ACC112 (cell line): Measurements from ENCODE around the gene PRAME.

Experiments
- H2AFZ ChIP-seq: fragments of 200-600 bp; sonication (generic); one replicate; pipeline ENCODE4 v1.6.0; 2017; ENCODE audit warnings: antibody characterized with exemption, low read length; ENCODE audit not compliant: unreplicated experiment
- H3K27ac ChIP-seq: fragments of 200-600 bp; sonication (generic); 2 replicates; pipeline ENCODE4 v1.5.1; 2014; ENCODE audit warnings: low read depth, mild to moderate bottlenecking, antibody characterized with exemption, low read length, moderate library complexity
- H3K27me3 ChIP-seq: fragments of 200-600 bp; sonication (generic); 2 replicates; pipeline ENCODE4 v1.6.1; 2014; ENCODE audit warnings: mild to moderate bottlenecking, antibody characterized with exemption, low read length, moderate library complexity, mixed read lengths; ENCODE audit not compliant: insufficient read depth
- H3K36me3 ChIP-seq: fragments of 200-600 bp; sonication (generic); 2 replicates; pipeline ENCODE4 v1.6.1; 2016; ENCODE audit warnings: mild to moderate bottlenecking, antibody characterized with exemption, low read length, moderate library complexity, mixed read lengths; ENCODE audit not compliant: insufficient read depth
- H3K4me1 ChIP-seq: fragments of 200-600 bp; sonication (generic); one replicate; pipeline ENCODE4 v1.6.1; 2016; ENCODE audit warnings: low read length, mixed read lengths; ENCODE audit not compliant: insufficient read depth, unreplicated experiment, control insufficient read depth
- H3K4me3 ChIP-seq: fragments of 200-600 bp; sonication (generic); 2 replicates; pipeline ENCODE4 v1.5.1; 2014; ENCODE audit warnings: mild to moderate bottlenecking, low read depth, low read length
- H3K79me2 ChIP-seq: fragments of 200-600 bp; sonication (generic); one replicate; pipeline ENCODE4 v1.6.0; 2016; ENCODE audit warnings: low read length; ENCODE audit not compliant: control insufficient read depth, unreplicated experiment, insufficient read depth

Gene PRAME

GRCh38 chr22:22578702-22579424 lies 19.8 kb upstream of the PRAME start:
- Histone ChIP-seq H2AFZ (no peak overlapping the region), H3K4me3 (peak overlapping the region; percentile 47; the same call in 1 of the 2 replicates), H3K79me2 (no peaks in the 10 kb centered on the region), H3K4me1 (peaks cover 11% of the 10 kb centered on the region), H3K27ac (no peak overlapping the region), H3K27me3 (peaks cover 9% of the 10 kb centered on the region; the same call in 1 of the 2 replicates), H3K36me3 (no peaks in the 10 kb centered on the region)

GRCh38 chr22:22576989-22577427 lies 17.9 kb upstream of the PRAME start:
- no peaks in the 10 kb centered on the region for H3K79me2 ChIP-seq
- H3K27me3 ChIP-seq, result peaks cover 20% of the 10 kb centered on the region
- no peaks in the 10 kb centered on the region for H3K36me3 ChIP-seq
- no peak overlapping the region for H3K27ac ChIP-seq
- no peak overlapping the region for H2AFZ ChIP-seq
- H3K4me1 ChIP-seq, result peaks cover 11% of the 10 kb centered on the region
- no peak overlapping the region for H3K4me3 ChIP-seq

GRCh38 chr22:22576244-22576988 lies 17.4 kb upstream of the PRAME start:
- H3K27me3 ChIP-seq, result peaks cover 20% of the 10 kb centered on the region
- H3K79me2 ChIP-seq, result no peaks in the 10 kb centered on the region
- peaks cover 11% of the 10 kb centered on the region for H3K4me1 ChIP-seq
- no peaks in the 10 kb centered on the region for H3K36me3 ChIP-seq
- H3K4me3 ChIP-seq, result no peak overlapping the region
- no peak overlapping the region for H3K27ac ChIP-seq
- no peak overlapping the region for H2AFZ ChIP-seq

- Histone ChIP-seq H2AFZ (no peak overlapping the region), H3K27me3 (peaks cover 26% of the 10 kb centered on the region), H3K4me1 (peaks cover 6% of the 10 kb centered on the region), H3K27ac (no peak overlapping the region), H3K79me2 (no peaks in the 10 kb centered on the region), H3K4me3 (no peak overlapping the region), H3K36me3 (no peaks in the 10 kb centered on the region)
Observed at GRCh38 chr22:22574361-22574760, 15.3 kb upstream of the PRAME start.

- H3K27ac ChIP-seq, result no peak overlapping the region
- H3K27me3 ChIP-seq, result peaks cover 28% of the 10 kb centered on the region
- no peaks in the 10 kb centered on the region for H3K4me1 ChIP-seq
- H3K79me2 ChIP-seq, result no peaks in the 10 kb centered on the region
- no peaks in the 10 kb centered on the region for H3K36me3 ChIP-seq
- no peak overlapping the region for H3K4me3 ChIP-seq
- no peak overlapping the region for H2AFZ ChIP-seq
Observed at GRCh38 chr22:22573047-22573889, 14.2 kb upstream of the PRAME start.

- H3K27ac ChIP-seq, result no peak overlapping the region
- no peak overlapping the region for H3K4me3 ChIP-seq
- H3K27me3 ChIP-seq, result peaks cover 28% of the 10 kb centered on the region
- no peaks in the 10 kb centered on the region for H3K79me2 ChIP-seq
- H3K4me1 ChIP-seq, result no peaks in the 10 kb centered on the region
- H2AFZ ChIP-seq, result no peak overlapping the region
- no peaks in the 10 kb centered on the region for H3K36me3 ChIP-seq
Observed at GRCh38 chr22:22571862-22572261, 12.8 kb upstream of the PRAME start.

GRCh38 chr22:22571429-22571828 lies 12.4 kb upstream of the PRAME start:
- Histone ChIP-seq H3K4me3 (no peak overlapping the region), H3K27ac (no peak overlapping the region), H3K36me3 (no peaks in the 10 kb centered on the region), H3K4me1 (no peaks in the 10 kb centered on the region), H3K27me3 (peaks cover 28% of the 10 kb centered on the region), H2AFZ (no peak overlapping the region), H3K79me2 (no peaks in the 10 kb centered on the region)

- no peaks in the 10 kb centered on the region for H3K36me3 ChIP-seq
- H3K79me2 ChIP-seq, result no peaks in the 10 kb centered on the region
- peaks cover 3% of the 10 kb centered on the region for H3K4me1 ChIP-seq
- no peak overlapping the region for H3K4me3 ChIP-seq
- no peak overlapping the region for H2AFZ ChIP-seq
- H3K27me3 ChIP-seq, result peaks cover 22% of the 10 kb centered on the region
- H3K27ac ChIP-seq, result no peak overlapping the region
Observed at GRCh38 chr22:22569218-22569617, 10.2 kb upstream of the PRAME start.

GRCh38 chr22:22565981-22566380 lies 6.9 kb upstream of the PRAME start:
- no peaks in the 10 kb centered on the region for H3K79me2 ChIP-seq
- no peak overlapping the region for H3K4me3 ChIP-seq
- H3K36me3 ChIP-seq, result no peaks in the 10 kb centered on the region
- H3K27me3 ChIP-seq, result peaks cover 8% of the 10 kb centered on the region; the same call in 1 of the 2 replicates
- H3K4me1 ChIP-seq, result peaks cover 3% of the 10 kb centered on the region
- H2AFZ ChIP-seq, result no peak overlapping the region
- no peak overlapping the region for H3K27ac ChIP-seq

- Histone ChIP-seq H3K4me3 (no peak overlapping the region), H3K36me3 (no peaks in the 10 kb centered on the region), H3K79me2 (no peaks in the 10 kb centered on the region), H2AFZ (no peak overlapping the region), H3K27me3 (no peaks in the 10 kb centered on the region), H3K27ac (no peak overlapping the region), H3K4me1 (no peaks in the 10 kb centered on the region)
Observed at GRCh38 chr22:22558071-22558971, 744 bp downstream of the PRAME start.
